ENCODE measurements around the gene GPR31. TPM values are rescaled to one million over a fixed set of nuclear protein-coding genes. Genes with fewer than 3 reads are reported as not detected.

Gene GPR31
- polyA plus RNA-seq, 3 donors, result not detected

DNA sequence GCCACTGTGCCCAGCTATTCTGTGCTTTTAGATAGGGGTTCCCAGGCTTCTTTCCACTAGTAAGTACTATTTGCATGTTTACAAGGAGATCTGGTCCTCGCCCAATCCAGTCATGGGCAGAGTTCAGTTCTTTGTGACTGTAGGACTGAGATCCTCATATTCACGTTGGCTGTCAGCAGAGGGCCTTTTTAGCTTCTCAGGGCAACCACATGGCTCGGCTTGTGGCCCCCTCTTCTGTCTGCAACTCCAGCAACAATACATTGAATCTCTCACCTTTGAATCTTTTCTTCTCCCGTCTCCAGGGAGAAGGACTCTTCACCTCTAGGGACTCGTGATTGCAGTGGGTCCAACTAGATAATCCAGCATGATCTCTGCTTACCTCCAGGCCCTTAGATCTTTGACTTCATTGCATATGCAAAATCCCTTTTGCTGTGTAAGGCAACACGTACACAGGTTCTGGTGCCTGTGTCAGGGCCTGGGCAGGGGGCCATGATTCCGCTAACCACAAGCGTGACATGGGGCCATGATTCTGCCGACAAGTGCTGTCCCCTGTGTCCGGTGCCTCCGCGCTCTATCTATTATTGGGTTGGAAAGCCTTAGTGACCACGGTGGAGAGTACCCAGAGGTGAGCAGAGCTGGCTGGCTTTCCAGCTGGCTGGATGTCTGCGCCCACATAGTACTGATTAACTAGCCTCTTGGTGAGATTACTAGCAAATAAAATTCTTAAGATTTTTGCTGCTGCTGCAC is 29.8 kb downstream of the GPR31 start:
- Histone ChIP-seq H3K27me3 (ENCODE audit: control insufficient read depth in 2 of 2, insufficient read depth in 2 of 2, low read length in 2 of 2) (no peaks in the 10 kb centered on the region), H3K79me2 (ENCODE audit: insufficient read depth, low read length) (no peaks in the 10 kb centered on the region), H3K4me1 (ENCODE audit: control insufficient read depth in 1 of 2, insufficient read depth in 2 of 2, low read length in 2 of 2) (peaks cover 4% of the 10 kb centered on the region in 2 donors), H3K9me3 (replicated peaks in 1 of 2; ENCODE audit: control insufficient read depth in 1 of 2, insufficient read depth in 1 of 2, low read length in 2 of 2) (peaks cover 0 to 6% of the 10 kb centered on the region in 2 donors), H3K4me2 (replicated peaks; ENCODE audit: extremely low read depth, low read length, poor library complexity, severe bottlenecking) (no peak overlapping the region), H4K20me1 (ENCODE audit: insufficient read depth, low read length) (no peaks in the 10 kb centered on the region), H3K9ac (ENCODE audit: insufficient read depth, low read length, poor library complexity, severe bottlenecking) (no peak overlapping the region), H3K27ac (ENCODE audit: low read depth in 1 of 2, low read length in 2 of 2) (no peak overlapping the region), H3K36me3 (replicated peaks in 1 of 2; ENCODE audit: control insufficient read depth in 1 of 2, insufficient read depth in 2 of 2, low read length in 2 of 2) (no peaks in the 10 kb centered on the region), H2AFZ (ENCODE audit: insufficient read depth, low read depth, low read length, poor library complexity, severe bottlenecking) (no peak overlapping the region), H3K4me3 (replicated peaks in 1 of 3; ENCODE audit: low read depth in 2 of 3, low read length in 3 of 3) (no peak overlapping the region)
- Mint-ChIP-seq H3K4me1 (peaks cover 6% of the 10 kb centered on the region), H3K9me3 (peaks cover 0 to 5% (median 4%) of the 10 kb centered on the region in 7 donors), H3K4me3 (no peak overlapping the region), H3K36me3 (no peaks in the 10 kb centered on the region), H3K27ac (peak overlapping the region in 1 of 7 donors; percentile 59), H3K27me3 (ENCODE audit: low read depth in 3 of 3) (peaks cover 0 to 6% (median 5%) of the 10 kb centered on the region in 3 donors)
- 96% methylated on average over 12 of the region's 14 CpGs for WGBS (ENCODE audit: insufficient coverage)
- TF ChIP-seq, protein P1, sequence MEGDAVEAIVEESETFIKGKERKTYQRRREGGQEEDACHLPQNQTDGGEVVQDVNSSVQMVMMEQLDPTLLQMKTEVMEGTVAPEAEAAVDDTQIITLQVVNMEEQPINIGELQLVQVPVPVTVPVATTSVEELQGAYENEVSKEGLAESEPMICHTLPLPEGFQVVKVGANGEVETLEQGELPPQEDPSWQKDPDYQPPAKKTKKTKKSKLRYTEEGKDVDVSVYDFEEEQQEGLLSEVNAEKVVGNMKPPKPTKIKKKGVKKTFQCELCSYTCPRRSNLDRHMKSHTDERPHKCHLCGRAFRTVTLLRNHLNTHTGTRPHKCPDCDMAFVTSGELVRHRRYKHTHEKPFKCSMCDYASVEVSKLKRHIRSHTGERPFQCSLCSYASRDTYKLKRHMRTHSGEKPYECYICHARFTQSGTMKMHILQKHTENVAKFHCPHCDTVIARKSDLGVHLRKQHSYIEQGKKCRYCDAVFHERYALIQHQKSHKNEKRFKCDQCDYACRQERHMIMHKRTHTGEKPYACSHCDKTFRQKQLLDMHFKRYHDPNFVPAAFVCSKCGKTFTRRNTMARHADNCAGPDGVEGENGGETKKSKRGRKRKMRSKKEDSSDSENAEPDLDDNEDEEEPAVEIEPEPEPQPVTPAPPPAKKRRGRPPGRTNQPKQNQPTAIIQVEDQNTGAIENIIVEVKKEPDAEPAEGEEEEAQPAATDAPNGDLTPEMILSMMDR (IDR thresholded peaks at IDR 0.05), result no peak
- DNase-seq, result no peak
- intact Hi-C loops (cut with micrococcal nuclease), result no loop called here

DNA sequence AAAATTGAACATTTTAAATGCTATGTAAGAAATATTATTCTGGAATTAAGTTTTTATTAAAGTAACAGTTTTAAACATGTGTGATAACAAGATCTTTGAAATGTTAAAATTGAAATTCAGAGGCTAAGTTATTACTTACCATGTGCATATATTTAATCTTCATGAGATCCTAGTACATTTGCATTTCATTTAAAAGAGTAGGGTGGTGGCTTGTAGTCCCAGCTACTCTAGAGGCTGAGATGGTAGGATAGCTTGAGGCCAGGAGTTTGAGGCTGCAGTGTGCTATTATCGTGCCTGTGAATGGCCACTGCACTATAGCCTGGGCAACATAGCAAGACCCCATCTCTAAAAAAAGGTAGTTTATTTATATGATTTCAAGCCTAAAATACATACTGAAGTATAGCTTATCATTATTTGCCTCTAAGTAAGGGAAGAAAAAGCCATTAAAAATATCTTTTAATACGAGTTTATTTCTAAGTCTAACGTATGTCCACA is 31.9 kb downstream of the GPR31 start:
- Mint-ChIP-seq H3K36me3 (no peaks in the 10 kb centered on the region), H3K27ac (no peak overlapping the region), H3K4me3 (no peak overlapping the region), H3K27me3 (ENCODE audit: low read depth in 3 of 3) (peaks cover 0 to 3% (median 2%) of the 10 kb centered on the region in 3 donors), H3K4me1 (peaks cover 8% of the 10 kb centered on the region), H3K9me3 (peaks cover 0 to 5% (median 4%) of the 10 kb centered on the region in 7 donors)
- H3K27ac ChIP-seq (ENCODE audit: low read depth in 1 of 2, low read length in 2 of 2), result no peak overlapping the region
- no peak overlapping the region for H3K4me3 ChIP-seq (replicated peaks in 1 of 3; ENCODE audit: low read depth in 2 of 3, low read length in 3 of 3)
- H3K9ac ChIP-seq (ENCODE audit: insufficient read depth, low read length, poor library complexity, severe bottlenecking), result no peak overlapping the region
- intact Hi-C loops (cut with micrococcal nuclease), result no loop called here
- H3K4me2 ChIP-seq (replicated peaks; ENCODE audit: extremely low read depth, low read length, poor library complexity, severe bottlenecking), result no peak overlapping the region
- no peak overlapping the region for H2AFZ ChIP-seq (ENCODE audit: insufficient read depth, low read depth, low read length, poor library complexity, severe bottlenecking)
- DNase-seq, result no peak
- WGBS (ENCODE audit: insufficient coverage), result no CpG with 5 or more reads among the region's 3 CpGs
- H4K20me1 ChIP-seq (ENCODE audit: insufficient read depth, low read length), result no peaks in the 10 kb centered on the region
- TF ChIP-seq, protein P1 (IDR thresholded peaks at IDR 0.05), result no peak
- H3K36me3 ChIP-seq (replicated peaks in 1 of 2; ENCODE audit: control insufficient read depth in 1 of 2, insufficient read depth in 2 of 2, low read length in 2 of 2), result no peaks in the 10 kb centered on the region
- no peaks in the 10 kb centered on the region for H3K79me2 ChIP-seq (ENCODE audit: insufficient read depth, low read length)
- H3K9me3 ChIP-seq (replicated peaks in 1 of 2; ENCODE audit: control insufficient read depth in 1 of 2, insufficient read depth in 1 of 2, low read length in 2 of 2), result peaks cover 0 to 6% of the 10 kb centered on the region in 2 donors
- H3K27me3 ChIP-seq (ENCODE audit: control insufficient read depth in 2 of 2, insufficient read depth in 2 of 2, low read length in 2 of 2), result no peaks in the 10 kb centered on the region
- H3K4me1 ChIP-seq (ENCODE audit: control insufficient read depth in 1 of 2, insufficient read depth in 2 of 2, low read length in 2 of 2), result peaks cover 6 to 7% of the 10 kb centered on the region in 2 donors
